OCI-LY1 (cell line): Measurements from ENCODE around the gene BAG5.
"Not testable (repeated sequence)": the region's sequence is repeated elsewhere in the genome, so short reads cannot be mapped to it uniquely, and the experiment has no call there.

Experiments
- H2AFZ ChIP-seq: fragments of 200-600 bp; sonication (generic), shearing (Covaris generic); 2 replicates; pipeline ENCODE4 v1.6.0; 2014; ENCODE audit warnings: antibody characterized with exemption, mild to moderate bottlenecking, low read length
- H3F3A ChIP-seq: fragments of 200-600 bp; sonication (generic), shearing (Covaris generic); 2 replicates; pipeline ENCODE4 v1.6.0; 2014; ENCODE audit warnings: mild to moderate bottlenecking, antibody characterized with exemption, low read length, moderate library complexity; ENCODE audit not compliant: insufficient read depth
- H3K27ac ChIP-seq: fragments of 200-600 bp; sonication (generic); 2 replicates; pipeline ENCODE4 v1.5.1; 2014; ENCODE audit warnings: low read length, mixed run types, mild to moderate bottlenecking, low read depth; ENCODE audit not compliant: poor library complexity, severe bottlenecking
- H3K27me3 ChIP-seq: fragments of 200-600 bp; sonication (generic); 2 replicates; pipeline ENCODE4 v1.6.0; 2014; ENCODE audit warnings: antibody characterized with exemption, mild to moderate bottlenecking, low read length, moderate library complexity; ENCODE audit not compliant: insufficient read depth
- H3K36me3 ChIP-seq: fragments of 200-600 bp; sonication (generic); 2 replicates; pipeline ENCODE4 v1.6.1; 2014; ENCODE audit warnings: mild to moderate bottlenecking, antibody characterized with exemption, low read length, moderate library complexity, mixed read lengths; ENCODE audit not compliant: insufficient read depth
- H3K4me1 ChIP-seq: fragments of 200-600 bp; sonication (generic); 2 replicates; pipeline ENCODE4 v1.5.1; 2014; ENCODE audit warnings: mild to moderate bottlenecking, low read length, moderate library complexity; ENCODE audit not compliant: insufficient read depth, severe bottlenecking
- H3K4me2 ChIP-seq: fragments of 200-600 bp; sonication (generic), shearing (Covaris generic); 2 replicates; pipeline ENCODE4 v1.6.1; 2014; ENCODE audit warnings: low read length
- H3K4me3 ChIP-seq: fragments of 200-600 bp; sonication (generic); 2 replicates; pipeline ENCODE4 v1.5.1; 2014; ENCODE audit warnings: low read length, low read depth, mild to moderate bottlenecking, mixed read lengths; ENCODE audit not compliant: poor library complexity, severe bottlenecking
- H3K79me2 ChIP-seq: fragments of 200-600 bp; shearing (Covaris generic); 2 replicates; pipeline ENCODE4 v1.6.1; 2016; ENCODE audit warnings: mixed run types, low read length, mixed read lengths; ENCODE audit not compliant: insufficient read depth
- H3K9ac ChIP-seq: fragments of 200-600 bp; sonication (generic), shearing (Covaris generic); 2 replicates; pipeline ENCODE4 v1.6.1; 2014; ENCODE audit warnings: mild to moderate bottlenecking, low read length, mixed read lengths
- H3K9me2 ChIP-seq: fragments of 200-600 bp; sonication (generic), shearing (Covaris generic); 2 replicates; pipeline ENCODE4 v1.6.1; 2014; ENCODE audit warnings: low read depth, mild to moderate bottlenecking, low read length, mixed read lengths
- H3K9me3 ChIP-seq: fragments of 200-600 bp; shearing (Covaris generic); 2 replicates; pipeline ENCODE4 v1.6.1; 2014; ENCODE audit warnings: low read length, mixed read lengths
- H4K20me1 ChIP-seq: fragments of 200-600 bp; sonication (generic), shearing (Covaris generic); 2 replicates; pipeline ENCODE4 v1.6.0; 2016; ENCODE audit warnings: mild to moderate bottlenecking, low read length; ENCODE audit not compliant: insufficient read depth
- EZH2 ChIP-seq: fragments of 200-600 bp; sonication (generic), shearing (Covaris generic); IDR thresholded peaks from 2 replicates; pipeline ENCODE4 v1.8.0; 2017; ENCODE audit warnings: borderline replicate concordance, mixed run types, mild to moderate bottlenecking, antibody characterized with exemption, low read length, moderate library complexity, mixed read lengths
- TF ChIP-seq, protein P1 (sequence below): fragments of 200-600 bp; sonication (generic), shearing (Covaris generic); IDR thresholded peaks from 2 replicates; pipeline ENCODE4 v1.5.1; 2017; ENCODE audit warnings: mild to moderate bottlenecking, antibody characterized with exemption, low read length, moderate library complexity, mixed read lengths

The BAG5 gene

DNA sequence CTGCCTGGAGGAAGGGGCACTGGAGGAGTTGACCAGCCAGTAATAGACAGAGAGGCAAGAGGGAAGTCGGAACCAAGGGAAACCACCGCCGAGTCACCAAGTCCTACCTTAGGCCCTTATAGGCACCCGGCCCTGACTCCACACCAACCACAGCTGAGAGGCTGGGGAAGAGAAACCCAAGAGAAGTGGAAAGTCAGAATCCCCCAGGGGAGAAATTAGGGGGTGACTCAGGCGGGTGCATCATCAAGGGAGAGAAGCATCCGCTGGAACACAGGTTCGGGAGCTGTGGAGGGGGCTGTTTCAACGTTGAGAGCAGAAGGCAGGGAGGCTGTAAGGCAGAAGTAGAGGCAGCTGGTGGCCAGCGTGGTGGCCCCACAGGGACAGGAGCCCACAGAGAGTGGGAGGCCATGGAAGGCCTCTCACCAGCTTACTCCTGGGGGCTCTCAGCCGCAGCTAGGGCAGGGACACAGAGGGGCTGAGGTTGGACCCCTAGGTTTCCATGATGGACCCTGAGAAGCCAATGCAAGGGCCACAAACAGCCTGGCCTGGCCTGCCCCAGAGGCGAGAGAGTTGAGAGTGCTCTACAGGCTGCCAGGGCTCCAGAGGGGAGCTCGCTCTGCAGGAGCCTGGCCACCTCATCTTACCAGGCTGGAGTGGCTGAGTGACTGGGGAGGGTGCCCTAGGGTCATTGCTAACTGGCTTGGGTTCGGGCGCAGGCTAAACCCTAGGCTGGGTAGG, 34.9 kb downstream of the BAG5 start:
- peak overlapping the region; percentile 93; the same call in 1 of the 2 replicates for H3K9ac ChIP-seq

DNA sequence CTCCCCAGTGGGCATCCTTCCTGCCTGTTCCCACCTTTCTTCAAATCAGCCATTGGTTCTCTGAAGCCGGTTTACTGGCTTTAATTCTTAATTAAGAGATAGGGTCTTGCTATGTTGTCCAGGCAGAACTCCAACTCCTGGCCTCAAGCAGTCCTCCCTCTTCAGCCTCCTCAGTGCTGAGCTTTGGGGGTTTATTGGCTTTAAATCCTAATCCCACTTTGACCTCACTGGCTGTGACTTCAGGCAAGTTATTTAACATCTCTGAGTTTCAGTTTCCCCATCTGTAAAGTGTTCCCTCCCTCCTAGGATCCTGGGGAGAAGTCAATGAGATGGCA, 35.6 kb downstream of the BAG5 start:
- no peak overlapping the region for H2AFZ ChIP-seq
- no peak overlapping the region for H3K4me3 ChIP-seq
- H3K9me3 ChIP-seq = no peaks in the 10 kb centered on the region
- H3K4me2 ChIP-seq = no peak overlapping the region
- no peak for TF ChIP-seq EZH2
- TF ChIP-seq, protein P1, sequence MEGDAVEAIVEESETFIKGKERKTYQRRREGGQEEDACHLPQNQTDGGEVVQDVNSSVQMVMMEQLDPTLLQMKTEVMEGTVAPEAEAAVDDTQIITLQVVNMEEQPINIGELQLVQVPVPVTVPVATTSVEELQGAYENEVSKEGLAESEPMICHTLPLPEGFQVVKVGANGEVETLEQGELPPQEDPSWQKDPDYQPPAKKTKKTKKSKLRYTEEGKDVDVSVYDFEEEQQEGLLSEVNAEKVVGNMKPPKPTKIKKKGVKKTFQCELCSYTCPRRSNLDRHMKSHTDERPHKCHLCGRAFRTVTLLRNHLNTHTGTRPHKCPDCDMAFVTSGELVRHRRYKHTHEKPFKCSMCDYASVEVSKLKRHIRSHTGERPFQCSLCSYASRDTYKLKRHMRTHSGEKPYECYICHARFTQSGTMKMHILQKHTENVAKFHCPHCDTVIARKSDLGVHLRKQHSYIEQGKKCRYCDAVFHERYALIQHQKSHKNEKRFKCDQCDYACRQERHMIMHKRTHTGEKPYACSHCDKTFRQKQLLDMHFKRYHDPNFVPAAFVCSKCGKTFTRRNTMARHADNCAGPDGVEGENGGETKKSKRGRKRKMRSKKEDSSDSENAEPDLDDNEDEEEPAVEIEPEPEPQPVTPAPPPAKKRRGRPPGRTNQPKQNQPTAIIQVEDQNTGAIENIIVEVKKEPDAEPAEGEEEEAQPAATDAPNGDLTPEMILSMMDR = no peak
- H3K36me3 ChIP-seq = peaks cover 6% of the 10 kb centered on the region; the same call in 1 of the 2 replicates
- peaks cover 31% of the 10 kb centered on the region for H3K4me1 ChIP-seq
- H3K79me2 ChIP-seq = peaks cover 8% of the 10 kb centered on the region
- no peak overlapping the region for H3K9ac ChIP-seq
- H3K27me3 ChIP-seq = no peaks in the 10 kb centered on the region; the same call in 1 of the 2 replicates
- no peaks in the 10 kb centered on the region for H3F3A ChIP-seq
- no peak overlapping the region for H3K27ac ChIP-seq
- no peaks in the 10 kb centered on the region for H3K9me2 ChIP-seq
- H4K20me1 ChIP-seq = no peaks in the 10 kb centered on the region

More for the DNA sequence above, 34.9 kb downstream of the BAG5 start:
- peak overlapping the region; percentile 96 for H3K4me3 ChIP-seq
- H3K9me2 ChIP-seq = no peaks in the 10 kb centered on the region
- no peaks in the 10 kb centered on the region; the same call in 1 of the 2 replicates for H3K27me3 ChIP-seq
- TF ChIP-seq EZH2 = no peak
- TF ChIP-seq, protein P1 = no peak
- peaks cover 6% of the 10 kb centered on the region; the same call in 1 of the 2 replicates for H3K36me3 ChIP-seq
- no peak overlapping the region for H3K27ac ChIP-seq
- H3F3A ChIP-seq = no peaks in the 10 kb centered on the region
- no peaks in the 10 kb centered on the region for H3K9me3 ChIP-seq
- no peaks in the 10 kb centered on the region for H4K20me1 ChIP-seq
- H2AFZ ChIP-seq = no peak overlapping the region
- H3K4me1 ChIP-seq = peaks cover 27% of the 10 kb centered on the region
- peaks cover 8% of the 10 kb centered on the region for H3K79me2 ChIP-seq
- peak overlapping the region; percentile 96 for H3K4me2 ChIP-seq

DNA sequence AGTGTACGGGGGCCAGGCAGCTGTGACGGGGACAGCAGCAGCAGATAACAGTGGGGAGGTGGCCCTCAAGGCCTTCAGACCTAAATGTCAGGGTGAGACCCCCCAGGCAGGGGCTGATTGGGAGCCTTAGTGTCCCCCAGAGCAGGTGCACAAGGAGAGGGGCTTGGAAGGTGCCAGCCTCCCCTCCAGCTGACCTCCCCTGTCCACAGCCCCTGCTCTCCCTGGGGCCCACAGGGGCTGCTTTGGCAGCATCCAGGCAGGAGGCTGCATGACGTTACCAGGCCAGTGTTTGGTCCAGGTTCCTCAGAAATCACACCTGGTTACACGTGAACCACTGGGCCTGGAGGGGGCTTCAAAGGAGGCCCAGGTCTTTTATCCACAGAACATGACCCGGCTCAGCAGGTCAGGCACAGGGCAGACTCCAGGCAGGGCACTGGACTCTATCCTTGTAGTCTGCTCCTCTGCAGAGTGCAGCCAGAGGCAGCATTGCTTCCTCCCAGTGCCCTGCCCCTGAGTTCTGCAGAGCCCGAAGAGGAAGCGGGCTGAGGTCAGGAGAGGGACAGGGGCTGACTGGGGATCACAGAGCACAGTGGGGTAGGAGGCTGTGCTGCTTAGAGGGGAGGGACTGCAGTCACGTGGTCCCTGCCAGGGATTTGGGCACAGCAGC, 36.1 kb downstream of the BAG5 start:
- no peak overlapping the region for H3K4me3 ChIP-seq
- H3K27ac ChIP-seq = no peak overlapping the region
- peaks cover 8% of the 10 kb centered on the region for H3K79me2 ChIP-seq
- H3K9ac ChIP-seq = no peak overlapping the region
- H4K20me1 ChIP-seq = no peaks in the 10 kb centered on the region
- no peaks in the 10 kb centered on the region; the same call in 1 of the 2 replicates for H3K27me3 ChIP-seq
- H3K9me2 ChIP-seq = no peaks in the 10 kb centered on the region
- TF ChIP-seq EZH2 = no peak
- TF ChIP-seq, protein P1 = no peak
- peaks cover 6% of the 10 kb centered on the region; the same call in 1 of the 2 replicates for H3K36me3 ChIP-seq
- H3K4me2 ChIP-seq = no peak overlapping the region
- H3K4me1 ChIP-seq = peaks cover 34% of the 10 kb centered on the region
- H3F3A ChIP-seq = no peaks in the 10 kb centered on the region
- no peaks in the 10 kb centered on the region for H3K9me3 ChIP-seq
- H2AFZ ChIP-seq = no peak overlapping the region

DNA sequence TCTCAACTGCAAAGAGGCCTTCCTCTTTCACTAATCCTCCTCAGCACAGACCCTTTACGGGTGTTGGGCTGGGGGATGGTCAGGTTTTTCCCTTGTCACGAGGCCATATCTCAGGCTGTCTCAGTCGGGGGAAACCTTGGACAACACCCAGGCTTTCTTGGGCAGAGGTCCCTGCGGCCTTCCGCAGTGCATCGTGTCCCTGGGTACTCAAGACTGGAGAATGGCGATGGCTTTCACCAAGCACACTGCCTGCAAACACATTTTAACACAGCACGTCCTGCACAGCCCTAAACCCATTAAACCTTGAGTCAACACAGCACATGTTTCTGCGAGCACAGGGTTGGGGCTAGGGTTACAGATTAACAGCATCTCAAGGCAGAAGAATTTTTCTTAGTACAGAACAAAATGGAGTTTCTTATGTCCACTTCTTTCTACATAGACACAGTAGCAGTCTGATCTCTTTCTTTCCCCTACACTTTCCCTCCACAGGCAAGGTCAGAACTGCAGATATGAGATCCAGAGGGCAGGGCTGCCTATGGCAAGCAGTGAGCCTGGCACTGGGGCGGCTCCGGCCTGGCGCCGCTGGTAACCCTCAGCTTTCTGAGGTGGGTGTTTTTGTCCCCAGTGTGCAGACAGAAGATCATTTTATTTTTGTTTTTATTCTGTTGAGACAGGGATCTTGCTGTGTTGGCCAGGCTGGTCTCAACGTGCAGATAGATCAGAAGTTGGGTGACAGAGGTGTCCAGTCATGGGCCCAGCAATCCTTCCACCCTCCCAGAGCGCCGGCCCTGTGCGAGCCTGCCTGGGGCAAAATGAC, 36.8 kb downstream of the BAG5 start:
- H3K4me3 ChIP-seq, H3K27me3 ChIP-seq, H2AFZ ChIP-seq, H4K20me1 ChIP-seq, H3K4me2 ChIP-seq, H3F3A ChIP-seq, H3K27ac ChIP-seq, H3K9me2 ChIP-seq, H3K79me2 ChIP-seq, H3K36me3 ChIP-seq, H3K9me3 ChIP-seq, H3K9ac ChIP-seq: not testable (repeated sequence)
- H3K4me1 ChIP-seq = peaks cover 38% of the 10 kb centered on the region
